IMR-90 (cell line): ENCODE measurements around the gene ARHGAP32. TPM values are rescaled to one million over a fixed set of nuclear protein-coding genes. Genes with fewer than 3 reads are reported as not detected.

ENCODE experiments used
- ATAC-seq: fragments of 200-7000 bp; cut with Tn5 transposase; 2 replicates; pipeline ENCODE4 v1.9.1; 2020; ENCODE audit warnings: low read depth, mild to moderate bottlenecking, moderate library complexity
- BruUV-seq: library from RNA; stranded (reverse); fragments of 400-500 nt; replicated peaks from 2 replicates; lab custom pipeline; 2021; lab: Mats Ljungman, UMichigan
- CTCF ChIA-PET: fragments of 300-600 bp; formaldehyde crosslinking; extraction: SDS; loops from one replicate; lab custom pipeline; 2021; ENCODE audit warnings: antibody characterized with exemption; lab: Yijun Ruan, JAX
- POLR2A ChIA-PET: fragments of 300-600 bp; sonication (Branson Sonifier 250); formaldehyde crosslinking; loops from one replicate; lab custom pipeline; 2022; ENCODE audit warnings: antibody characterized with exemption; ENCODE audit not compliant: unreplicated experiment; lab: Charles Lee
- DNase-seq: peaks from one replicate; pipeline ENCODE4 v3.0.0; 2013
- H2AFZ ChIP-seq: replicated peaks from 2 replicates; pipeline ENCODE3; 2013; ENCODE audit warnings: low read length, mild to moderate bottlenecking; ENCODE audit not compliant: poor library complexity
- H2AK5ac ChIP-seq: 2 replicates; pipeline ENCODE4 v1.6.1; 2013; ENCODE audit warnings: low read depth, low read length, inconsistent platforms
- H2AK9ac ChIP-seq: replicated peaks from 2 replicates; pipeline ENCODE3; 2013; ENCODE audit warnings: mild to moderate bottlenecking, low read depth, low read length, moderate library complexity; ENCODE audit not compliant: poor library complexity
- H2BK120ac ChIP-seq: 2 replicates; pipeline ENCODE4 v1.6.1; 2013; ENCODE audit warnings: low read depth, low read length, inconsistent platforms
- H2BK15ac ChIP-seq: 3 replicates; pipeline ENCODE4 v1.6.1; 2013; ENCODE audit warnings: low read depth, low read length, inconsistent platforms
- H2BK20ac ChIP-seq: 2 replicates; pipeline ENCODE4 v1.6.1; 2013; ENCODE audit warnings: low read depth, mild to moderate bottlenecking, inconsistent platforms, low read length, moderate library complexity
- H2BK5ac ChIP-seq: 2 replicates; pipeline ENCODE4 v1.6.1; 2013; ENCODE audit warnings: mild to moderate bottlenecking, low read depth, low read length, inconsistent platforms; ENCODE audit not compliant: poor library complexity, severe bottlenecking
- H3K14ac ChIP-seq: replicated peaks from 2 replicates; pipeline ENCODE4 v1.6.1; 2013; ENCODE audit warnings: low read depth, low read length, inconsistent platforms
- H3K18ac ChIP-seq: 2 replicates; pipeline ENCODE4 v1.6.1; 2013; ENCODE audit warnings: low read depth, low read length, control low read depth
- H3K23ac ChIP-seq: 2 replicates; pipeline ENCODE4 v1.6.1; 2013; ENCODE audit warnings: low read depth, low read length, inconsistent platforms
- H3K27ac ChIP-seq: 2 replicates; pipeline ENCODE4 v1.5.1; 2013; ENCODE audit warnings: mild to moderate bottlenecking, control low read depth, low read length; ENCODE audit not compliant: insufficient read depth
- H3K27me3 ChIP-seq: 2 replicates; pipeline ENCODE4 v1.6.1; 2013; ENCODE audit warnings: low read length; ENCODE audit not compliant: control insufficient read depth, insufficient read depth
- H3K36me3 ChIP-seq: 2 replicates; pipeline ENCODE4 v1.6.1; 2013; ENCODE audit warnings: low read length, mixed read lengths; ENCODE audit not compliant: control insufficient read depth, insufficient read depth
- H3K4ac ChIP-seq: 2 replicates; pipeline ENCODE4 v1.6.1; 2013; ENCODE audit warnings: low read depth, low read length, inconsistent platforms
- H3K4me1 ChIP-seq: 2 replicates; pipeline ENCODE4 v1.6.1; 2013; ENCODE audit warnings: low read length, mixed read lengths; ENCODE audit not compliant: control insufficient read depth, insufficient read depth
- H3K4me2 ChIP-seq: 2 replicates; pipeline ENCODE4 v1.6.1; 2013; ENCODE audit warnings: low read depth, mild to moderate bottlenecking, control low read depth, low read length, moderate library complexity
- H3K4me3 ChIP-seq: 2 replicates; pipeline ENCODE4 v1.5.1; 2013; ENCODE audit warnings: low read depth, mild to moderate bottlenecking, control low read depth, low read length, moderate library complexity; ENCODE audit not compliant: insufficient read depth
- H3K56ac ChIP-seq: 2 replicates; pipeline ENCODE4 v1.6.1; 2013; ENCODE audit warnings: low read length, inconsistent platforms; ENCODE audit not compliant: insufficient read depth; ENCODE audit errors: extremely low read depth
- H3K79me1 ChIP-seq, 2 experiments: 2 replicates each; pipeline ENCODE4 v1.6.1; 2013; ENCODE audit warnings: low read length in 2 of 2, inconsistent platforms in 1 of 2, low read depth in 1 of 2
- H3K9ac ChIP-seq: 2 replicates; pipeline ENCODE4 v1.6.1; 2013; ENCODE audit warnings: low read depth, low read length, control low read depth
- H3K9me1 ChIP-seq: 2 replicates; pipeline ENCODE4 v1.6.1; 2013; ENCODE audit warnings: low read length, inconsistent platforms; ENCODE audit not compliant: insufficient read depth
- H3K9me3 ChIP-seq: 2 replicates; pipeline ENCODE4 v1.6.1; 2013; ENCODE audit warnings: low read length; ENCODE audit not compliant: control insufficient read depth, insufficient read depth
- H4K20me1 ChIP-seq: 2 replicates; pipeline ENCODE4 v1.6.1; 2013; ENCODE audit warnings: low read length, inconsistent platforms; ENCODE audit not compliant: insufficient read depth
- H4K5ac ChIP-seq: 2 replicates; pipeline ENCODE4 v1.6.1; 2013; ENCODE audit warnings: mild to moderate bottlenecking, low read depth, low read length, control low read depth
- H4K8ac ChIP-seq, 2 experiments: 2 replicates each; pipeline ENCODE4 v1.6.1; 2013; ENCODE audit warnings: low read depth in 2 of 2, low read length in 2 of 2, control low read depth in 1 of 2, inconsistent platforms in 1 of 2
- H4K91ac ChIP-seq: 2 replicates; pipeline ENCODE4 v1.6.1; 2013; ENCODE audit warnings: low read depth, low read length, inconsistent platforms; ENCODE audit not compliant: insufficient read depth
- CEBPB ChIP-seq: IDR thresholded peaks from 2 replicates; pipeline ENCODE4 v1.6.1; 2012; ENCODE audit warnings: low read depth, low read length, improper control_type of control experiment
- SMC3 ChIP-seq: fragments of 150-350 bp; IDR thresholded peaks from 2 replicates; pipeline ENCODE4 v1.6.1; 2016; ENCODE audit warnings: low read depth, mild to moderate bottlenecking, antibody characterized with exemption, low read length, moderate library complexity
- WGBS, 2 experiments: methylation state at CpG; one replicate each; pipeline versions ENCODE4 v1.1.5 to v1.1.7; 2013; ENCODE audit warnings: missing lambda C conversion rate in 2 of 2; ENCODE audit not compliant: insufficient read length in 1 of 2; ENCODE audit errors: extremely low coverage in 2 of 2; 5-methylcytosine and 5-hydroxymethylcytosine counted together
- dilution Hi-C: fragments of 300-500 bp; cut with HindIII; formaldehyde crosslinking; loops from one replicate; pipeline ENCODE4 v1.14.3; 2018; ENCODE audit warnings: low sequenced_read_pairs; ENCODE audit not compliant: unreplicated experiment
- in situ Hi-C: fragments of 300-500 bp; cut with MboI; formaldehyde crosslinking; loops from 3 replicates; pipeline ENCODE4 v1.14.3; 2019; ENCODE audit warnings: low sequenced_read_pairs, inconsistent platforms, mixed read lengths
- intact Hi-C: fragments of 100-400 bp; cut with micrococcal nuclease; formaldehyde crosslinking; loops from 2 replicates; pipeline ENCODE4 v1.10.0; 2022
- polyA plus RNA-seq, 3 experiments: library from polyadenylated mRNA; depleted of rRNA; stranded (reverse); fragments of >200 nt; gene quantifications; 2 replicates each; pipeline ENCODE4 v1.2.3, GENCODE V29; 2012; ENCODE audit warnings: low replicate concordance in 1 of 3
- total RNA-seq: library from RNA; depleted of rRNA; stranded (reverse); fragments of >200 nt; gene quantifications from 2 replicates; pipeline ENCODE4 v1.2.3, GENCODE V29; 2012

Gene ARHGAP32
- total and polyA plus RNA-seq, 2 of the 4 experiments (the other 2 are of a cell fraction), result 4.1 to 8.4 TPM

- H2BK15ac ChIP-seq, result no peak overlapping the region
- H3K9ac ChIP-seq, result no peak overlapping the region
- ChIA-PET POLR2A (no interaction called here), CTCF (no interaction called here)
- H3K56ac ChIP-seq, result no peak overlapping the region
- 100% methylated on average over 1 of the region's 3 CpGs; no CpG with 5 or more reads in 1 of the 2 experiments for WGBS, 2 experiments
- in situ Hi-C loops, result no loop called here
- H2BK5ac ChIP-seq, result no peak overlapping the region
- no peak for DNase-seq
- intact Hi-C loops, result no loop called here
- H3K27ac ChIP-seq, result no peak overlapping the region
- H3K27me3 ChIP-seq, result peaks cover 44% of the 10 kb centered on the region
- no TSS peak for BruUV-seq
- no peak for ATAC-seq
- no peak overlapping the region for H3K23ac ChIP-seq
- no peak overlapping the region for H4K91ac ChIP-seq
- H2AK9ac ChIP-seq, result no peak overlapping the region
- H2AK5ac ChIP-seq, result no peak overlapping the region; the same call in 1 of the 2 replicates
- H3K4ac ChIP-seq, result no peak overlapping the region
- H3K36me3 ChIP-seq, result no peaks in the 10 kb centered on the region
- no peak overlapping the region for H3K4me3 ChIP-seq
- dilution Hi-C loops, result no loop called here
- no peaks in the 10 kb centered on the region for H3K79me1 ChIP-seq
- no peak overlapping the region for H4K8ac ChIP-seq
- no peak overlapping the region for H3K14ac ChIP-seq
- peaks cover 3% of the 10 kb centered on the region; the same call in 1 of the 2 replicates for H3K9me3 ChIP-seq
- no peak overlapping the region for H2BK120ac ChIP-seq
- TF ChIP-seq CEBPB, result peak; percentile 55
- no peak for TF ChIP-seq SMC3
- no peak overlapping the region for H2BK20ac ChIP-seq
- H3K4me1 ChIP-seq, result peaks cover 2% of the 10 kb centered on the region; the same call in 1 of the 2 replicates
- no peak overlapping the region for H2AFZ ChIP-seq
- H3K18ac ChIP-seq, result no peak overlapping the region
- H3K4me2 ChIP-seq, result no peak overlapping the region
- H3K9me1 ChIP-seq, result peaks cover 3% of the 10 kb centered on the region; the same call in 1 of the 2 replicates
- no peak overlapping the region for H4K5ac ChIP-seq
- no peaks in the 10 kb centered on the region for H4K20me1 ChIP-seq
Measured at GRCh38 chr11:128916037-128916572, 276.0 kb downstream of the ARHGAP32 start.
